K562 (cell line): ENCODE results near the gene PRKAG2. TPM values are rescaled to one million over a fixed set of nuclear protein-coding genes. Genes with fewer than 3 reads are reported as not detected.

Experiments
- TEAD4 ChIP-seq, 2 experiments: sonication (generic) in 1 of 2; formaldehyde crosslinking in 1 of 2; IDR thresholded peaks; 2 replicates each; pipeline versions ENCODE4 v1.6.1 to v1.8.0; 2012 to 2022; ENCODE audit warnings: borderline replicate concordance in 1 of 2, inconsistent platforms in 1 of 2, low read length in 1 of 2, mild to moderate bottlenecking in 1 of 2, missing genetic modification reagents in 1 of 2
- ZNF174 ChIP-seq: fragments of 250-450 bp; sonication (Bioruptor Pico); IDR thresholded peaks from 2 replicates; pipeline ENCODE4 v1.4.0; 2020; ENCODE audit warnings: mild to moderate bottlenecking
- ZNF695 ChIP-seq: fragments of 450-650 bp; formaldehyde crosslinking; IDR thresholded peaks from 2 replicates; pipeline ENCODE4 v1.4.0; 2020; ENCODE audit warnings: mild to moderate bottlenecking, moderate library complexity
- polyA plus RNA-seq, 8 experiments: library from polyadenylated mRNA; depleted of rRNA in 4 of 8; stranded (reverse) in 5 of 8; unstranded in 3 of 8; fragments of >200 nt; fragmentation: Nextera tagmentation in 2 of 8; fragmentation: Illumina TruSeq in 1 of 8; extraction: Ambion mirVana in 2 of 8; extraction: Trizol in 1 of 8; gene quantifications; 2 replicates each; pipeline versions ENCODE4 v1.2.1 to v1.2.3, GENCODE V29; 2011 to 2014; ENCODE audit warnings: inconsistent platforms in 1 of 8, missing spikeins in 1 of 8
- total RNA-seq, 7 experiments: library from RNA; depleted of rRNA in 6 of 7; stranded (reverse); fragments of >200 nt in 6 of 7; fragmentation: Illumina TruSeq in 2 of 7; extraction: Trizol in 2 of 7; gene quantifications; 2 replicates each; pipeline versions ENCODE4 v1.2.1 to v1.2.3, GENCODE V29; 2011 to 2021; ENCODE audit warnings: low replicate concordance in 1 of 7
- TF ChIP-seq, protein P1 (sequence below): fragments of 450-650 bp; IDR thresholded peaks from 2 replicates; pipeline ENCODE4 v1.6.1; 2018; ENCODE audit not compliant: partially characterized antibody
- TF ChIP-seq, protein P2 (sequence below), 2 experiments: fragments of 150-350 bp in 1 of 2; IDR thresholded peaks; 2 replicates each; pipeline ENCODE4 v1.6.1; 2012 to 2016; ENCODE audit warnings: low read depth in 2 of 2, low read length in 2 of 2, mild to moderate bottlenecking in 1 of 2, moderate library complexity in 1 of 2

PRKAG2 gene
- total and polyA plus RNA-seq, 9 of the 15 experiments (the other 6 are each of a cell fraction or from before 2014, with no cell fraction given), result 0.99 to 5.6 (median 3.3) TPM

DNA sequence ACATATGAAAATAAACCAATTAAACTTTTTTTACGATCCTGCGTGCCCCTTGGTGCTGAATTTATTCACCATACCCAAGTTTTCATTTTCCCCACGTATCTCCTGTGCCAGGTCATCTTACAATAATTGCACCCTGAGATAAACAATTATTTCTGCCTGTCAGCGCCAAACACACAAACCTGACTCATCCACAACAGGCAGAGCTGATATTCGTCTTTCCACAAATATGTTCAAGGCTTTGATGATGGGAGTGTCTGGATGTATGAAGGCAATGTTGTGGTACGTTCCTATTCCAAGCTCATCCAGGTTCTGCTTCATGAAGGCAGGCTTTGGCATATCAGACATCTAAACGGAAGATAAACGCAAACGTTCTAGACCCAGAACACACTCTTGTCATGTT is 311.4 kb downstream of the PRKAG2 start (continued):
- TF ChIP-seq, protein P1, sequence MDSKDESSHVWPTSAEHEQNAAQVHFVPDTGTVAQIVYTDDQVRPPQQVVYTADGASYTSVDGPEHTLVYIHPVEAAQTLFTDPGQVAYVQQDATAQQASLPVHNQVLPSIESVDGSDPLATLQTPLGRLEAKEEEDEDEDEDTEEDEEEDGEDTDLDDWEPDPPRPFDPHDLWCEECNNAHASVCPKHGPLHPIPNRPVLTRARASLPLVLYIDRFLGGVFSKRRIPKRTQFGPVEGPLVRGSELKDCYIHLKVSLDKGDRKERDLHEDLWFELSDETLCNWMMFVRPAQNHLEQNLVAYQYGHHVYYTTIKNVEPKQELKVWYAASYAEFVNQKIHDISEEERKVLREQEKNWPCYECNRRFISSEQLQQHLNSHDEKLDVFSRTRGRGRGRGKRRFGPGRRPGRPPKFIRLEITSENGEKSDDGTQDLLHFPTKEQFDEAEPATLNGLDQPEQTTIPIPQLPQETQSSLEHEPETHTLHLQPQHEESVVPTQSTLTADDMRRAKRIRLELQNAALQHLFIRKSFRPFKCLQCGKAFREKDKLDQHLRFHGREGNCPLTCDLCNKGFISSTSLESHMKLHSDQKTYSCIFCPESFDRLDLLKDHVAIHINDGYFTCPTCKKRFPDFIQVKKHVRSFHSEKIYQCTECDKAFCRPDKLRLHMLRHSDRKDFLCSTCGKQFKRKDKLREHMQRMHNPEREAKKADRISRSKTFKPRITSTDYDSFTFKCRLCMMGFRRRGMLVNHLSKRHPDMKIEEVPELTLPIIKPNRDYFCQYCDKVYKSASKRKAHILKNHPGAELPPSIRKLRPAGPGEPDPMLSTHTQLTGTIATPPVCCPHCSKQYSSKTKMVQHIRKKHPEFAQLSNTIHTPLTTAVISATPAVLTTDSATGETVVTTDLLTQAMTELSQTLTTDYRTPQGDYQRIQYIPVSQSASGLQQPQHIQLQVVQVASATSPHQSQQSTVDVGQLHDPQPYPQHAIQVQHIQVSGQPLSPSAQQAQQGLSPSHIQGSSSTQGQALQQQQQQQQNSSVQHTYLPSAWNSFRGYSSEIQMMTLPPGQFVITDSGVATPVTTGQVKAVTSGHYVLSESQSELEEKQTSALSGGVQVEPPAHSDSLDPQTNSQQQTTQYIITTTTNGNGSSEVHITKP, result peak; percentile 8
- TF ChIP-seq TEAD4 (IDR thresholded peaks at IDR 0.05; ENCODE audit: low read length) (no peak), TEAD4 (CRISPR knock-in tag; IDR thresholded peaks at IDR 0.05; ENCODE audit: borderline replicate concordance) (no peak), ZNF695 (CRISPR knock-in tag) (no peak), ZNF174 (CRISPR knock-in tag) (no peak)
- TF ChIP-seq, protein P2, sequence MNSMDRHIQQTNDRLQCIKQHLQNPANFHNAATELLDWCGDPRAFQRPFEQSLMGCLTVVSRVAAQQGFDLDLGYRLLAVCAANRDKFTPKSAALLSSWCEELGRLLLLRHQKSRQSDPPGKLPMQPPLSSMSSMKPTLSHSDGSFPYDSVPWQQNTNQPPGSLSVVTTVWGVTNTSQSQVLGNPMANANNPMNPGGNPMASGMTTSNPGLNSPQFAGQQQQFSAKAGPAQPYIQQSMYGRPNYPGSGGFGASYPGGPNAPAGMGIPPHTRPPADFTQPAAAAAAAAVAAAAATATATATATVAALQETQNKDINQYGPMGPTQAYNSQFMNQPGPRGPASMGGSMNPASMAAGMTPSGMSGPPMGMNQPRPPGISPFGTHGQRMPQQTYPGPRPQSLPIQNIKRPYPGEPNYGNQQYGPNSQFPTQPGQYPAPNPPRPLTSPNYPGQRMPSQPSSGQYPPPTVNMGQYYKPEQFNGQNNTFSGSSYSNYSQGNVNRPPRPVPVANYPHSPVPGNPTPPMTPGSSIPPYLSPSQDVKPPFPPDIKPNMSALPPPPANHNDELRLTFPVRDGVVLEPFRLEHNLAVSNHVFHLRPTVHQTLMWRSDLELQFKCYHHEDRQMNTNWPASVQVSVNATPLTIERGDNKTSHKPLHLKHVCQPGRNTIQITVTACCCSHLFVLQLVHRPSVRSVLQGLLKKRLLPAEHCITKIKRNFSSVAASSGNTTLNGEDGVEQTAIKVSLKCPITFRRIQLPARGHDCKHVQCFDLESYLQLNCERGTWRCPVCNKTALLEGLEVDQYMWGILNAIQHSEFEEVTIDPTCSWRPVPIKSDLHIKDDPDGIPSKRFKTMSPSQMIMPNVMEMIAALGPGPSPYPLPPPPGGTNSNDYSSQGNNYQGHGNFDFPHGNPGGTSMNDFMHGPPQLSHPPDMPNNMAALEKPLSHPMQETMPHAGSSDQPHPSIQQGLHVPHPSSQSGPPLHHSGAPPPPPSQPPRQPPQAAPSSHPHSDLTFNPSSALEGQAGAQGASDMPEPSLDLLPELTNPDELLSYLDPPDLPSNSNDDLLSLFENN (IDR thresholded peaks at IDR 0.05; ENCODE audit: low read depth in 2 of 2, low read length in 2 of 2), result no peak
- TF ChIP-seq, all 486 proteins: peak for 5
